AG09309 (cell line): Measurements from ENCODE around the gene HM13.
"Not testable (repeated sequence)": the region's sequence is repeated elsewhere in the genome, so short reads cannot be mapped to it uniquely, and the experiment has no call there.

Experiments used
- DNase-seq: peaks from one replicate; pipeline ENCODE4 v3.0.0-alpha.2; 2010; ENCODE audit warnings: low read depth
- H3K4me3 ChIP-seq: 2 replicates; pipeline ENCODE4 v1.5.1; 2011; ENCODE audit warnings: mild to moderate bottlenecking, low read depth, low read length, moderate library complexity; ENCODE audit not compliant: control insufficient read depth
- TF ChIP-seq, protein P1 (sequence below): IDR thresholded peaks from 2 replicates; pipeline ENCODE4 v1.5.1; 2011; ENCODE audit warnings: mild to moderate bottlenecking, low read depth, low read length, inconsistent platforms; ENCODE audit not compliant: insufficient read depth, control insufficient read depth; ENCODE audit errors: missing control alignments

Gene HM13

DNA sequence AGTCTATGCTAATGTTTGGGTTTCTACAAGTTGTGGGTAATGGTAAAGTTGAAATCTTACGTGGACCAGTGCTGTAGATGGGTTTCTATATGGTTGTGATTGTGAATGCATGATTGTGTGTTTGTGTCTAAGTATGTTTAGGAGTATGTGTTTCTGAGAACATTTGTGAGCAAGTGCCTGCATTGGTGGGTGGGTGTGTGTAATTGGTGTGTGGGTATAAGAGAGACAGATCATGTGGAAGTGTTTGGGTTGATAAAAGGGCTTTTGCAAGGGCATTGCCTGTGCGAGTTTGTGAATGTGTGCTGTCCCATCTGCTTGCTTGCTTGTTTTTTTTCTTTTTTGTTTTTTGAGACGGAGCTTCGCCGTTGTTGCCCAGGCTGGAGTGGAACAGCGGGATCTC lies 65.0 kb downstream of the HM13 start:
- no peak for DNase-seq
- TF ChIP-seq, protein P1, sequence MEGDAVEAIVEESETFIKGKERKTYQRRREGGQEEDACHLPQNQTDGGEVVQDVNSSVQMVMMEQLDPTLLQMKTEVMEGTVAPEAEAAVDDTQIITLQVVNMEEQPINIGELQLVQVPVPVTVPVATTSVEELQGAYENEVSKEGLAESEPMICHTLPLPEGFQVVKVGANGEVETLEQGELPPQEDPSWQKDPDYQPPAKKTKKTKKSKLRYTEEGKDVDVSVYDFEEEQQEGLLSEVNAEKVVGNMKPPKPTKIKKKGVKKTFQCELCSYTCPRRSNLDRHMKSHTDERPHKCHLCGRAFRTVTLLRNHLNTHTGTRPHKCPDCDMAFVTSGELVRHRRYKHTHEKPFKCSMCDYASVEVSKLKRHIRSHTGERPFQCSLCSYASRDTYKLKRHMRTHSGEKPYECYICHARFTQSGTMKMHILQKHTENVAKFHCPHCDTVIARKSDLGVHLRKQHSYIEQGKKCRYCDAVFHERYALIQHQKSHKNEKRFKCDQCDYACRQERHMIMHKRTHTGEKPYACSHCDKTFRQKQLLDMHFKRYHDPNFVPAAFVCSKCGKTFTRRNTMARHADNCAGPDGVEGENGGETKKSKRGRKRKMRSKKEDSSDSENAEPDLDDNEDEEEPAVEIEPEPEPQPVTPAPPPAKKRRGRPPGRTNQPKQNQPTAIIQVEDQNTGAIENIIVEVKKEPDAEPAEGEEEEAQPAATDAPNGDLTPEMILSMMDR = no peak
- H3K4me3 ChIP-seq = no peak overlapping the region

DNA sequence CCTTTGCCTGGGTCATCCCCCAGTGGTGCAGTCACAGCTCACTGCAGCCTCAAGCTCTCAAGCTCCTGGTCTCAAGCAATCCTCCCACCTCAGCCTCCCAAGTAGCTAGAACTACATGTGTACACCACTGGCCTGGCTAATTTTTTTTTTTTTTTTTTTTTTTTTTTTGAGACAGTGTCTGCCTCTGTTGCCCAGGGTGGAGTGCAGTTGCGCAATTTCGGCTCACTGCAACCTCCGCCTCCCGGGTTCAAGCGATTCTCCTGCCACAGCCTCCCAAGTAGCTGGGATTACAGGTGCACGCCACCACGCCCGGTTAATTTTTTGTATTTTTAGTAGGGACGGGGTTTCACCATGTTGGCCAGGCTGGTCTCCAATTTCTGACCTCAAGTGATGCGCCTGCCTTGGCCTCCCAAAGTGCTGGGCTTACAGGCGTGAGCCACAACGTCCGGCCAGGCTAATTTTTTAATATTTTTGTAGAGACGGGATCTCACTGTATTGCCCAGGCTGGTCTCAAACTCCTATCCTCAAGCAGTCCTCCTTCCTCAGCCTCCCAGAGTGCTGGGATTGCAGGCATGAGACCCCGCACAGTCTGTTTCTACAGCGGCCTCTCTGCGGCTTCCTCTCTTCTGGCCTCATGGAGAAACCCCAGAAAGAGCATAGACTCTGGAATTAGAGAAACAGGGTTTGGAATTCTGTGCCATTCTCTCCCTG lies 65.9 kb downstream of the HM13 start:
- not testable (repeated sequence) for H3K4me3 ChIP-seq, DNase-seq

DNA sequence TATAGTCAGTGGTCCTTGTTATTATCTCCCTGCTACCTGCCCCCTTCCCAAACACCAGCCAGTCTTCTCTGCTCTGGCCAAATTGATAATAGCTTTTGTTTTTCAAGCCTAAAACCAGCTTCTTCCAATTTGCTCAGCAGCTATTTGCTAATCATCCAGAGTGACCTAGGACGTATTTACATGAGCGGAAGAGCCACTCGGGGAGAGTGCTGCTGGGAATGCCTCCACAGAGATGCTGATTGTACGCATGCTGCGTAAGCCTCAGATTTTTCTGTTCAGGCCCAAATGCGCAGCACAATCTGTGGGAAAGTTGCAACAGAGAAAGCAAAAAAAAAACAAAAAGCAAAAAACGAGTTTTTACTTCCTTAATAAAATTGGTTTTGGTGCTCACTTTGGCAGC lies 66.5 kb downstream of the HM13 start:
- TF ChIP-seq, protein P1 = no peak
- H3K4me3 ChIP-seq = no peak overlapping the region
- DNase-seq = no peak

DNA sequence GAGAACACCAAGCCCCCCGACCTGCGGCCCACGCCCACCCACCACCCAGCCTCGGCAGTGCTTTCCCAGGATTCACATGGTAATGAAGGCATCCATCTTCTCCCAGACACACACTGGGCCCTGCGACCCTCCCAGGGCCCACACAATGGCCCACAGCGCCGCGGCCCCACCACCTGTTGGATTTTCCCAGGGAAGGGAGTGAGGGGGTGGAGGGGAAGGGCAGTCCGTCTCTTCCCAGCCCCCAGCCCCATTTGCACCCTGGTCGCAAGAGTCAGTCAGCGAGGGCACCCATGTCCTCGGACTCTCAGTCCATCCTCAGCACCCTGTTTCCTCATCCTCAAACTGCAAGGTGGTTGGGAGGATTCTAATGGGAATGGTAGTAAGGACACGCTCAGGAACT lies 67.1 kb downstream of the HM13 start:
- no peak overlapping the region for H3K4me3 ChIP-seq
- TF ChIP-seq, protein P1 = no peak
- DNase-seq = no peak

GRCh38 chr20:31587545-31588389 lies 73.5 kb downstream of the HM13 start:
- peak overlapping the region; percentile 47 for H3K4me3 ChIP-seq
- TF ChIP-seq, protein P1 = no peak
- no peak for DNase-seq

GRCh38 chr20:31590717-31591225 lies 76.5 kb downstream of the HM13 start:
- TF ChIP-seq, protein P1 = no peak
- DNase-seq = no peak
- no peak overlapping the region for H3K4me3 ChIP-seq
